ENCODE measurements around the gene TRAF3.

Gene TRAF3

GRCh38 chr14:102754370-102755262, 22.6 kb upstream of the TRAF3 start:
- TF ChIP-seq CTCF (IDR thresholded peaks at IDR 0.05; ENCODE audit: low read depth, low read length) = no peak
- DNase-seq (ENCODE audit: extremely low read depth, low read depth) = no peak

- no peak for DNase-seq (ENCODE audit: extremely low read depth, low read depth)
- TF ChIP-seq CTCF (IDR thresholded peaks at IDR 0.05; ENCODE audit: low read depth, low read length) = no peak
These were observed 19.6 kb upstream of the TRAF3 start for GRCh38 chr14:102757646-102758045.

- no peak for DNase-seq (ENCODE audit: extremely low read depth, low read depth)
- TF ChIP-seq CTCF (IDR thresholded peaks at IDR 0.05; ENCODE audit: low read depth, low read length) = no peak
These were observed 19.2 kb upstream of the TRAF3 start for GRCh38 chr14:102758087-102758486.

DNA sequence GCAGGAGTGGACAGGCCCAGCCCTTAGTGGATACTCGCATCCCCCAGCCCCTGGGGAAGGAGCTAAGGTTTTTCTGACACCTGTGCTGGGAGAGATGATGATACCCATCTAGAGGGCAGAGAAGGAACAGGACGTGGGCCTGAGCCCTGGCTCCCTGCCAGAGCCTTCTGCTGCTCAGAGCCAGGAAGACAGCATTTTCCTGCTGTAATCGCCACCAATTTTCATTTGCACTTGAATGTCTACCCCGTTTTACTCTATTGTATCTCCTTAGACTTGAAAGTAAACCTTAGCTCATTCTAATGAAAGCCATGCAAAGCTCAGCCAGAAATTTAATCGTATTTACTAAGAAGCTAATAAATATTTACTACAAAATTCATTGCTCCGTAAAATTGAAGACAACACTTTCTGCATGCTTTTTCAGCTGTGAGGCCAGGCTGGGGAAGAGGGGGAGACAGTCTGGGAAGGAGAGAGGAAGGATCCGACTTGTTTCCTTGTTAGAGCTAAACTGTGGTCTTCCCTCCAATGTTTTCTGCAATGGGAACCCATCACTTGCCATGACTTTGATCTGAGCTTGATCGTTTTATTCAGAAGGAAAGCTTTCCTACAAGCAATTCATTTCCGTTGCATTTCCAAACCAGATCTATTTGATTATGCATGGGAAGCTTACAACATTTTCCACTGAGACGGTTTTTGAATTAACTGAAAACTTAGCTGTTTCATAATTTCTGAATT, 17.6 kb upstream of the TRAF3 start:
- no peak for DNase-seq (ENCODE audit: extremely low read depth, low read depth)
- TF ChIP-seq CTCF (IDR thresholded peaks at IDR 0.05; ENCODE audit: low read depth, low read length) = no peak

DNA sequence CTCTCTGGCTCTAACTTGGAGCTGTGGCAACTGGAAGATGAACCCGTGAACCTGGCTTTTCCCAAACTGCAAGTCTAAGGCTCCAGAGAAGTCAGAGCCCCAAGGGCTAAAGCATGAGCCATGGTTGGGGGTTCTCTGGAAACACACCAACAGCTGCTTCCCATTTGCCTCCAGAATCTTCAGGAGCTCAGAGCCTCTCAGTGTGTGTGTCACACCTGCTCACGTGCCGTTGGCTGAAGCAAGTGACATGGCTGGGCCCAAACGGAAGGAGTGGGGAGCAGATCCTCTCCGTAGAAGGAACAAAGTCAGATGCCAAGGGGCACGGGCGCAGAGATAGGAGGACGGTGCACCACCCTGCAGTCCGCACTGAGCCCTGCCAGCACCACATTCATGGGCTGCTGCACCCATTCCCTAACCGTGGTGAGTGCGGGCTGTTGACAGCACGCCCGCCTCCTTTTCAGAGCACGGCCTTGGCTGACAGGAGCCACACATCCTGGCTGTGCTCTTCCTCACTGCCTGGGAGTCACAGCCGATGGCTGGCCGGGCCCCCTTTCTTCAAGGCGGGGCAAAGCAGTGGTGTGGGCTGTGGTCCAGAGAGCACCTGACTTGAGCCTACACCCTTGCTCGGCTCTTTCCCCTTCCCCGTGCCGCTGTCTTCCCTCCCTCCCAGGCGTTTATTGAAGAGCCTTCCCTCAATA, 16.6 kb upstream of the TRAF3 start:
- DNase-seq (ENCODE audit: extremely low read depth, low read depth) = no peak
- no peak for TF ChIP-seq CTCF (IDR thresholded peaks at IDR 0.05; ENCODE audit: low read depth, low read length)

DNA sequence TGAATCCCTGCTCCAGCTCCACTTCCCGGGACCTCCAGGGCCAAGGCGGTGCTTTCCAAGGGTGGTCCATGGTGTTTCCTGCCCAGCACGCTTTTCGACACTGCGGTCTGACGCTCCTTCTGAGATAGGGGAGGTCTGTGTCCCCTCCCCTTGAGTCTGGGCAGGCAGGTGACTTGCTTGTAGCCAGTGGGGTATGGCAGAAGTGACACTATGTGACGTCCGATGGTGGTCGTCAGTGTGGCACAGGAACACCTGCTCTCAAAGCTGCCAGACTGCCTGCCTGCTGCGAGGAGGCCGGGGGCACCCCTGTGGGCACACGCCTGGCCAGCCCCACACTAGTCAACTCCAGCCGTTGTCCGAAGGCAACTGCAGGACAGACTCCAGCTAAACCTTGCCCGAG, 16.0 kb upstream of the TRAF3 start:
- TF ChIP-seq CTCF (IDR thresholded peaks at IDR 0.05; ENCODE audit: low read depth, low read length) = no peak
- no peak for DNase-seq (ENCODE audit: extremely low read depth, low read depth)
